G401.6 (cell line): ENCODE data around the gene FAM210A.
"Not testable (repeated sequence)": the region's sequence is repeated elsewhere in the genome, so short reads cannot be mapped to it uniquely, and the experiment has no call there.

Experiments
- FAIRE-seq: peaks from 2 replicates; lab custom pipeline; 2012; peaks lifted over from hg19 to GRCh38; lab: Jason Lieb, UNC

Gene FAM210A, protein sequence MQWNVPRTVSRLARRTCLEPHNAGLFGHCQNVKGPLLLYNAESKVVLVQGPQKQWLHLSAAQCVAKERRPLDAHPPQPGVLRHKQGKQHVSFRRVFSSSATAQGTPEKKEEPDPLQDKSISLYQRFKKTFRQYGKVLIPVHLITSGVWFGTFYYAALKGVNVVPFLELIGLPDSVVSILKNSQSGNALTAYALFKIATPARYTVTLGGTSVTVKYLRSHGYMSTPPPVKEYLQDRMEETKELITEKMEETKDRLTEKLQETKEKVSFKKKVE

DNA sequence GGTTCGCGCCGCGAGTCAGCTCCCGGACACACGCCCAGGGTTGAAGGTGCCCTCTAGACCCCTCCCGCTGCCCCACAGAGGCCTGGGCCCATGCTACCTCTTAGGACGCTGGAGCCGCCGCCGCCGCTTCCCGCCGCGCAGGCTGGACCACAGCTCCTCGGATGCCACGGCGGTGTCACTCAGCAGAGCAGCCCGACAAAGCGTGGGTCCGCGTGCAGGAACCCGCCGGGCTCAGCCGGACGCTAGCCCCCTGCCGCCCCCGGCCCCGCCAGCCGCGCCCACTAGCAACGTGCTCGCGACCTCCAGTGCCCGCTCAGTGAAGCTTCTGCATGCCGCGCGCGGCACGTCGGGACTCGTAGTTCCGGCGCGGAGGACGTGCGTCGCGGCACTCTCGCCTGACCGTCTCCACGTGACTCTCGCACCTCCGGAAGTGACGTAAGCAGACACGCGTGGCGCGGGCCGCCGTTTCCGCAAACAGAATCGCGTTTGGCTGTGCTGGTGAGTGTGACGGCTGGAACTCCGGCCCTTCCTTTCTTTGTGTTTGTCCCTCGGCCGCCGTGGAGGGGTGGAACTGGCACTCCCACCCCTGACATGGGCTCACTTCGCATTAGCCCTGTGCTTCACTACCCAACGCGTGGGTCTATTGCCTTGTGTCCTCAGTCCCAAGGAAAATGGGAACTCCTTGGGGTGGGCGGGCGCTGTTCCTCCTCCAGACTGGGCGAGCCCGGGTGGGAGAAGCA, at the start of gene FAM210A, which contains the start of gene RNMT:
FAM210A (minus strand) TSS at position 327 of the 740 bp plus-strand sequence. CDS start 44,481 bp downstream, outside the sequence.
RNMT (plus strand) TSS at position 442 of the 740 bp plus-strand sequence. CDS start 4,845 bp downstream, outside the sequence.
- FAIRE-seq: peak; percentile 74

DNA sequence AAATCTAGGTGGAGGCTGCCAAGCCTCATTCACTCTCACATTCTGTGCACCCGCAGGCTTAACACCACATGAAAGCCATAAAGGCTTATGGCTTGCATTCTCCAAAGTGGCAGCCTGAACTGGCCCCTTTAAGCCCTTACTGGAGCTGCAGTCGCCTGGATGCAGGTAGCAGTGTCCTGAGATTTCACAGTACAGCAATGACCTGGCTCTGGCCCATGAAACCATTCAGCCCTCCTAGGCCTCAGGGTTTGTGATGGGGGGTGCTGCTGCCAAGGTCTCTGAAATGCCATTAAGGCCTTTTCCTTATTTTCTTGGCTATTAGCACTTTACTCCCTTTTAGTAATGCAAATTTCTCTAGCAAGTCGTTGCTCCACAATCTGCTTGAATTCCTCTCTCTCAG, 48.7 kb upstream of the FAM210A start:
- FAIRE-seq: no peak

DNA sequence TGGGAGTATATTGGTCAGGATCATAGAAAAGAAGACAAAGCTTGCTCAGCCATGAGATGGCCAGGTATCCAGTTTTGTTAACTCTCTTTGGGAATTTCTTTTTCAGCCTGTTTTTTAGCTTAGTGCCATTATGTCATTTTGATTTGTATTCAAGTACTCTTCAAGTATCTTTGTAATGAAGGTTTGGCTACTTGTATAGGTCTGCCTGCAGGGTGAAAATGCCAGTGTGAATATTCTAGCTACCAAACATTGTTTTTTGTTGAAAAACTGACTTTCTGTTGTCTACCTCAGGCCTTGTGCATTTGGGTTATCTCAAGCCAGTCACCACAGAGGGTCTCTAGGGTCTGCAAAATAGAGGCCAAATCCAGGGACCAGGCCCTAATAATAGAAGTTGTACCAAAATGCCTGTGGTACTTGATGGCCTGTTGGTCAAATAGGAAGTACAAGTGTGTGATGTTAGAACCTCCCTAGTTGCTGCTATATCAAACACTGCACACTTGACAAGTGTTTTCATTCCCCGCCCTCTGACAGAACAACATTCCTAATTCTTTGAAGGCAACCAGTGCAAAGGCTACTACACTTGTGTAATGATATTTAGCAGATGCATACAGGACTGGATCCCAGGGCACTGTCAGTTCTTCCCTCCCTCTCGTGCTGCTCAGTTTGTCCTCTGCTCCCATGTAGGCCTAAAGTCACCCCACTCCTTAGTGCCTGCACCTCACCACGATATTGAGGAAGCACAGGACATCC, 36.5 kb upstream of the FAM210A start:
- FAIRE-seq: no peak

DNA sequence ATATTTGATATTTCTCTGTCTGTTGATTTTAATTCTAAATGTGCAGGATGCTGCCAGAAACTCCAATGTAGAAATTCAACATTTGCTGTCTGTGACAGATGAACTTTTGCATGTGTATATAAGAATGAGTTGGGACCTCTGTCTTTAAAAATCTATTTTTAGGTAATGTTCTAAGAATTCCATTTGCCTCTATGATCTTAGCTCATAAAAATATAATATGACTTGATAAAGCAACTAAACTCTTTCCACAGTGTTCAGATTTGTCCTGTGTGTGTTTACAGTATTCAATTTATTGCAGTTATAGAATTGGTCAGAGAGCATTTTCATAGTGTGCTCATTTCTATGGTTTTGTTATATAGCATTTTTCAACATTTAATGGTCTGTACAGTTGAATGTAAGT, 33.7 kb upstream of the FAM210A start:
- no peak for FAIRE-seq

DNA sequence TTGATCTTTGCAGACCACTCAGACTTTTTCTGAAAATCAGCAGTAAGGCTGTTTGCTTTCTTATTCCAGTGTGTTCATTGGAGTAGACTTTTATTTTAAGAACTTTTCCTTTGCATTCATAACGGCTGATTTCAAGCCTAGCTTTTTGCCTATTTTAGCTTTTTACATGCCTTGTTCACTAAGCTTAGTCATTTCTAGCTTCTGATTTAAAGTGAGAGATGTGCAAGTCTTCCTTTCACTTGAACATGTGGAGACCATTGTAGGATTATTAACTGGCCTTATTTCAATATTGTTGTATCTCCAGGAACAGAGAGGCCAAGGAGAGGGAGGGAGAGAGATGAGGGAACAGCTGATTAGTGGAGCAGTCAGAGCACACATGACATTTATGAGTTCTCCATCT, 32.3 kb upstream of the FAM210A start:
- no peak for FAIRE-seq

DNA sequence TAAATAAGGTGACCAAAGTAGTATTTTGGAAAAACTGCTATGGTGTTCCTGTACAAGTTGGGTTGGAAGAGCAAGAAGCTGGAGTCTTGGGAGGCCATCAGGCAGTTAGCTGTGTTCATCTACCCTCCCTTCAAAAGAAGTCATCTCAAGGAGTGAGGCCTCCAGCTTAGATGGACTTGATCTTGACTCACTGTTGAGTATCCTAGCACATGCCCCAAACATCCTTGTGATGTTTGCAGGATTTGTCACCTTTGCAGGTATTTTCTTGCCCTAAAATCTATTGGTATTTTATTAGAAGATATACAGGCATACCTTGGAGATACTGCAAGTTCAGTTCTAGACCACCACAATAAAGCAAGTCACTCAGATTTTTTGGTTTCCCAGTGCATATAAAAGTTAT, 30.3 kb upstream of the FAM210A start:
- FAIRE-seq: no peak

DNA sequence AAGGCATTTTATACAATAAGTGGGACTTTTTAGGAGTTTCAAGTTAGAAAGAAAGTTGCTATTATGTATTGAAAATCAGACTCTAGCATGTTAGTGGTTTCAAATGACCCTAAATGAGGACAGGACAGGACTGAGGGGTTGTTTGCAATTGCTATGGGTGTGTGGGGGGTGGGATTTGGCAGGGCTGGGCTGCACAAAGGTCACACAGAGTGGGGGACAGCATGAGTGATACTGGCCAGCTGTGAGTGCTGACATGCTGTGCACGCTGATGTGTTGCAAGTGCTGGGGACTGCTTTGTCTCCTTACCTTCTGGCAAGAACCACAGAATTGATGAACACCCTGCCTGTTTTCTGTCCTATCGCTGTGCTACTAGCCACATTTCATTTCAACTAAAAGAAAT, 29.9 kb upstream of the FAM210A start:
- no peak for FAIRE-seq

DNA sequence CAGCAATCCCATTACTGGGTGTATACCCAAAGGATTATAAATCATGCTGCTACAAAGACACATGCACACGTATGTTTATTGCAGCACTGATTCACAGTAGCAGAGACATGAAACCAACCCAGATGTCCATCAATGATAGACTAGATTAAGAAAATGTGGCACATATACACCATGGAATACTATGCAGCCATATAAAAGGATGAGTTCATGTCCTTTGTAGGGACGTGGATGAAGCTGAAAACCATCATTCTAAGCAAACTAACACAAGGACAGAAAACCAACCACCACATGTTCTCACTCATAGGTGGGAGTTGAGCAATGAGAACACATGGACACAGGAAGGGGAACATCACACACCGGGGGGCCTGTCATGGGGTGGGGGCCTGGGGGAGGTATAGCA, 25.2 kb upstream of the FAM210A start:
- not testable (repeated sequence) for FAIRE-seq

DNA sequence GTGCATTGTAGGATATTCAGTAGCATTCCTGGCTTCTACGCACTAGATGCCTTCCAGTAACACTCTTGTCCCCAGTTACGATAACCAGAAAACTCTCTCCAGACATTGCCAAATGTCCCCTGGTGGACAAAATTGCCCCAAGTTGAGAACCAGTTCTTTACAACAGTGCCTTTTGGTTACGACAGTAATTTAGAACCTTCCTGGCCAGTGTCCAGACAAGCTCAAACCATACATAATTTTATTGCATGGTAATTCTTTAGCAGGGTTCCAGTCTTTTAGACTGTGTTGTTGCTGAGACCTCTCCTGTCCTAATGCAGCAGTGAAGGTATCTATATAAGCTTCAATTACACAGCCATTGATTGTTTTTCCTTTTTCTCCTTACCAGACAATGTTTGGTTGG, 20.3 kb upstream of the FAM210A start:
- FAIRE-seq: no peak

DNA sequence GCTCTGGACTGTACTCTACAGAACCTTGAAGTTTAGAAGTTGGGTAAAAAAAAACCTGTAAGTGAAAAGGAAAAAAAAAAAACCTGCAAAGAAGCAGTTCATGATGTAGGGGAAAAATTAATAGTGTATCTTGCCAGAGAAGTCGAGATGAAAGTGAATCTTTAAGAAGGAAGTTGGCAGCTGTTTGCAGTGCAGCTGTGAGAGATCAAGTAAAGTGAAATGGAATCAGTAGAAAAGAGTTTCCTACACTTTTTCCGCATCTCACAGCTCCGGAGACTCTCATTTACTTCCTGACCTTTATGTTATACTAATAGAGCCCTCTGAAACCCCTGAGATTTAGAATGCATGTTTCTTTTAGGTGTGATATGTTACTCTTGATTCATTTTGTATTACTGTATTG, 19.3 kb upstream of the FAM210A start:
- no peak for FAIRE-seq

DNA sequence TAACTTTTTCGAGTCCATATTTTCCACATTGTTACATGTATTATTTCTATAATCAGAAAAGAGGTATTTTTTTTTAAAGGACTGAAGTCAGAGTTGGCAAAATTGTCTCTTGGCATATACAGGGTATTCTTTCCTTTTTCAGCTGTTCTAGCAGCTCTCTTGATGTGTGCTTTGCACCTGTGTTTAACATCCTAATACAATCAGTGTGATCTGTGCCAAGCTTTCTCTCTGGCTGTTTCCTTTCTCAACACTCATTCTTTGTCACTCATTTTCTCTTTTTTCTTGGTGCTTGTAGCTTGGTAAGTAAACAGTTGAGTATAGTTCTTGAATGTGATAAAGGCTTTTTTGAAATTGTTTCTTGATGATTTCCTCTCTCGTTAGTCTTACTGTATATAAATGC, 9.3 kb upstream of the FAM210A start:
- no peak for FAIRE-seq

DNA sequence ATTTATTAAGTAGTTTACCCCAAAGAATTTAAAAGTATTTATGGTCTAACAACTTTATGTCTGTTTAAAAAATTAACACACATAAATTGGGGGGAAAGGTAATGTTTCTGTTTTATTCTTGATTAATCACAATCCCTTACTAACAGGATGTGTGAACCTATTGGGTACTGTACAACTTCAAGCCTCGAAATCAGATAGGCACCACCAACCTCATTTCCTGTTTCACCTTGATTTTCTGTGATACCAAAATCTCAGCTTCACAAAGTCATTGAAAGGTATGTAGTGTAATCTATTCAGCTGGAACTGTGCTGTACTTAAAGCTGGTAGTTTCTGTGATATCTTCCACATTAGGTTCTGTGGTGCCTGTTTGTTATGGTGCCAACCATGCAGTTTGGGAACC, 4.1 kb upstream of the FAM210A start:
- no peak for FAIRE-seq

DNA sequence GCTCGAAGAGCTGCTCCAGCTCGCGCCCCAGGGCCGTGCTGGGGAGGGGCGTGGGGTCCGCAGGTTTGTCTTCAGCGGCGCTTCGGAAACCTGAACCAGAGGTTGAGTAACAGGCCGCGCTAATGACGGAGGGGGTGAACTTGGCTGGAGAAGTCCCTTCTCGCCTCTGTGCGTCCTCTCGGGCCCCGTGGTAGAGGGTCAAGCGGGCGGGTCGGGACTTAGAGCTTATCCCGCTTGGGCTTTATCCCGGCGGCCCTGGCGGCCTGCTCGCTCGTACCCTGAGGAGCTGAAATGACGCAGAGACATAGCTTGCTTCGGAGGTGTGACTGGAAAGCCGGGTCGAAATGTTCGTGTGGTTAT, 594 bp upstream of the FAM210A start:
- FAIRE-seq: no peak

DNA sequence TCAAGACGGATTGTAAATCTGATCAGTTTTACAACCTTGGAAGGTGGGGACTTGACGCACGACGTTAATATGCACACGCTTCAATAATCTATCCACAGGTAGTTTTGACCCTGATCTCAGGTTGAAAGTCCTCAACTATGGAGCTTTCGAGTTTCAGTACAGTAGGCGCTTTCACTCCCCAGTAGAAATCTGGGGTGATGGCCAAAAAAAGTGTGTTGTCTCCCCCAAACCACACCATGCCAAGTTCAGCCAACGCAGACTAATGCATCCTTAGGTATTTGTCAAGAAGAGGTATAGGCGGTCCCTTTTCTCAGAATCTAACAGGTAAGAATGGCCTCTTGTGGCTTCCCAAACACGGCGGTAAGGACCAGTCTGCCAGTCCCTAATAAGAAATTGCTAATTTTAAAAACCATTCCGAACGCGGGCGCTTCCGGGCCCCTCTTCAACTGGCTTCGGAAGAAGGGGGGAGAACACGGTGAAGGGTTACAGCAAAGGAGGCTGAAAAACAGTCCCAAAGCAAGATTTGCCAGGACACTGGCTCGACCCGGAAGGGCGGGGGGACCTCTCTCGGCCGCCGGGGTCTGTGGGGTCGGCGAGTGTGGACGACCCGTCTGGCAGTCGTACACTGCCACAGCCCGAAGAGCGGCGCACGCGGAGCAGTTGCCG, 659 bp downstream of the FAM210A start:
- FAIRE-seq: no peak

DNA sequence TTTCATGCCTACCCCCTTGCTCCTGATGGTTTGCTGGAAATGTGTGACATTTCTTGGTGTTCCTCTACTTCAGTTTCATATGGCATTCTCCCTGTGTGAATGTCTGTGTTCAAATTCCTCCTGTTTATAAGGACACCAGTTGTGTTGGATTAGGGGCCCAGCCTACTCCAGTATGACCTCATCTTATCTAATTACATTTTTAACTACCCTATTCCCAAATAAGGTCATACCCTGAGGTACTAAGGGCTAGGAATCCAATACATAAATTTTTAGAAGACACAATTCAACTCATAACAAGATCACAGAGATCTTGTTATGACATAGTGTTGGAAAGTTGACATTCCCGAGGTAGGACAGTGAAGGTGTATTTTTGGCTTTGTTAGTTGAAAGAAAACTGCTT, 5.5 kb downstream of the FAM210A start:
- no peak for FAIRE-seq

DNA sequence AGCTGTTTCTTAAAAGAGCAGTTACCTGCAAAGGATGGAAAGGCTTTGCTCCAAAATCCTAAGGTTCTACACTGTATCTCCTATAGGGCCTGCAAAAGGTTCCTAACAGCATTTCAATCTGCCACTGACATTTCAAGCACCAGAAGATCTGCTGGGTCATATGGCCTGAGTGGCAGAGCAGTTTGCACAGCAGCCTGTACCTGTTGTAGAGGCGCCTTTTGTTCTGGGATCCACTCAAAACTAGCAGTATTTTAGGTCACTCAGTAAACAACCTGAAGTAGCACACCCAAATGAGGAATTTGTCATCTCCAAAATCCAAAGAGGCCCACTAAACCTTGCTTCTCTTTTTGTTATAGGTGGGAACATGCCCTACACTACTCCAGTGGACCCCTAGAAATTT, 6.2 kb downstream of the FAM210A start:
- no peak for FAIRE-seq

DNA sequence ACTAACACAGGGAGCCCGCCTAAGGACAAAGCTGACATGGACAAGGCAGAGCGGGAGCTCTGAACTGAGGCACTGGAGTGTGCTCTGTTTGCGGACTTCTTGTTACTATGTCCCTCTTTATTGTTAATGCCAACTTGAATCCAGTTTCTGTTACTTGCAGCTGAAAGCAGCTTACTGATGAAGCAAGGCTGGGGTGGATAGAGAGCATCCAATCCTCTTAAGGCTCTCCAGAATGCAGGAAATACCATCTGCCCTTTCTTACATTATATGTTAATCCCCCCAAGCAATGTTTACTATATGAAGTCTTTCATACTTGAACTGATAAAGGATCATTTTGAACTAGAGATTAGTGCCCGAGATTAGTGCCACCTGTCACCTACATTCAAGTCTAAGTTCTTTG, 9.4 kb downstream of the FAM210A start:
- no peak for FAIRE-seq

DNA sequence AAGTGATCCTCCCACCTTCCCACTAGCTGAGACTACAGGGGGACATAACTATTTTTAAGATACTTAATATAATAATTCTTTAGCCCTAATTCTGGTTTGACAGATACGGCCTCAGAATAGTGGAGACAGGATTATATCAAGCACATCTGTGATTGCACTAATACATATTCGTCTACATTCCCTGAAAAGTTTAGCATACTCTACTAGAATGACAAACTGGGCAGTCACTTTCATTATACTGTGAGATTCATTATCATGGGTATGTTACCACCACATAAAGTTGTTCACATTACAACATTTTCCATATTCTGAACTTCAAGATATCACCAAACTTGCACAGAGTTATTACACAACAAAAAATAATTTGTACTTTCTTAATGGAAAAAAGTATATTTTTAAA, 11.0 kb downstream of the FAM210A start:
- FAIRE-seq: no peak

DNA sequence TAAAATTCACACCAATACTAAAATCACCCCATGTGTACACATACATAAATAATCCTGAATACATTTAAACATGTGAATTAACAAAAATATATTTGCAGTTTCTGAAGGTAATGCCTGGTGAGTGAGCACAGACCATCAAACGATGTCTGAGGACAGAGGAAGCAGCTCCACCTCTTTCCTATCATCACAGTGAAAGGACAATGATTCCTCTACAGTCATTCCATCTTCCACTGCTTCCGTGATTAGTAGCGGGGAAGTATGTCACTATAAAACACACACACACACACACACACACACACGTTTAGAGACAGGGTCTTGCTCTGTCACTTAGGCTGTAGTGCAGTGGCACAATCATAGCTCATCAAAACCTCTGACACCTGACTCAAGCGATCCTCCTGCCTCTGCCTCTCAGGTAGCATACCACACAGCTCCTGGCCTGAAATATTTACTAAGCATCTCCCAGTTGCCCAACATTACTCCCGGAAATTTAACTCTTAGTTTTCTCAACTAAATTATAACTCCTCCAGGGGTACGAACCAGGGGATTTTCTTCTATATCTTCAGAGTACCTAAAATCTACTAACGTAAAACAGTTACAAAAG, 12.8 kb downstream of the FAM210A start:
- no peak for FAIRE-seq

DNA sequence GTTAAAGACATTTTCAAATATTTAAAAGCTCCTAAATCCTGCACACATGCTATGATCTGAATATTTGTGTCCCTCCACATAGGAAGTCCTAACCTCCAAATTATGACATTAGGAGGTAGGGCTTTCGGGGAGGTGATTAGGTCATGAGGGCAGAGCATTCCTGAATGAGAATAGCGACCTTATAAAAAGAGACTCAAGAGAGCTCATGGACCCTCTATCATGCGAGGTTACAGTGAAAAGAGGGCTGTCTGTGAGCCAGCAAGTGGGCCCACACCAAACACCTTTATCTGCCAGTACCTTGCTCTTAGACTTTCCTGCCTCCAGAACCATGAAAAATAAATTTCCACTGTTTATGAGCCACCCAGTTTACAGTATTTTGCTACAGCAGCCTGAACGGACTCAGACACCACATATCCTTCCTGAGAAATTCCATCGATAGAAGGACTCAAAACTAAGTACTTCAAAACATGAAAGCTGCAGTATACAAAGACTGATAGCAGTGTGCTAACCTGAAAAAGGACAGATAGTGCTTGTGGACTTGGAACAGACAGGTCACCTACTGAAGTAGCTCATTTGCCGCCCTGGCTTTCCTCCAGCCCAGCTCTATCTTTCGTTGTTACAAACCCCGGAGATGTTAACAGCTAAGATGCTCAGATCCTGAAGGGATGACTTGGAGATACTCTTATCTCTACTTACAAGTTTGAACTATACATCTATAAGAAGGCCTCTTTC, 13.8 kb downstream of the FAM210A start:
- no peak for FAIRE-seq

DNA sequence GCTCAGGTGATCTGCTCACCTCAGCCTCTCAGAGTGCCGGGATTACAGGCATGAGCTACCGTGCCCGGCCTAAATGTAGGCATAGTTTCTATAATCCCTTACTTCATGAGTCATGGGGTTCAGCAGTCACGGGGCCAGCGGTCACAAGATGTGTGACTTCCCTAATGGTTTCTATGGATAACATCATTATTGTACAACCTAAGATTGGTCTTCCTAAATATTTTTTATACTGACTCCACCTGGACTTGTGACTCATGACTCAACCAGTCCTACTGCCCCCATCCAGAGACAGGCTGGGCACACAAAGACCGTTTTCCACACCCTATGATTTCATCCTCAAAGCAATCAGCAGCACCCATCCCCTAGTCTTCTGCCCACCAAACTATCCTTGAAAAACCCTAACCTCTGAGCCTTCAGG, 15.9 kb downstream of the FAM210A start:
- no peak for FAIRE-seq

DNA sequence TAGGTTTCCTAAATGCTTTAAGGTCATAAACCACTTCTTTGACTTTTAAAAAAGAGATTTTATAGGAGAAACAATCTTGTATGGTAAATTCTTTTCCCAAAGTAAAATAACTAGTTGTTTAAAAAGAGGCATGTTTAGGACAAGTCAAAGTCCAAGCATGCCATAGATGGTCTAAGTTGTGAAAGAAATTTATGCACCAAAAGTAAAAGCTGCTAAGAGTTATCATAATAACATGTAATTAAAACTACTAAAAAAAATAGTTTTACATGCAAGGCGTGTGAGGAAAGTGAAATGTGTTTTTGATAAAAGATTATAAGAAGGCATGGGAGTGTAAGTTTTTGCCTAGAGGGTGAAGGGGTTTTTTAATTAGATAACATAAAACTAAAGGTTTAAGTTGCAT, 22.5 kb downstream of the FAM210A start:
- FAIRE-seq: peak; percentile 76
